Posterior vena cava (tissue), 2 donors: ENCODE measurements around the gene PFKL. TPM values are rescaled to one million over a fixed set of nuclear protein-coding genes. Genes with fewer than 3 reads are reported as not detected.

ENCODE experiments used
- DNase-seq: peaks from one replicate; pipeline ENCODE4 v3.0.0-alpha.2; 2020; ENCODE audit warnings: low spot score
- intact Hi-C, 2 donors: fragments of 100-400 bp; cut with DNase I; formaldehyde crosslinking; loops; one replicate each; pipeline versions ENCODE4 v1.14.1 to v1.14.2; 2022 to 2023
- total RNA-seq, 2 donors: library from RNA; stranded (reverse); fragmentation: NEBNext Ultra II Directional; extraction: Animal tissue kit (Norgen Biotek cat#: 25700); gene quantifications; one replicate each; pipeline ENCODE4 v1.2.1, GENCODE V29; 2021
- donor health status: DM: yes; HTN: yes; CAD: no.
- donor health status: DM: yes; HTN: yes; CAD: no.

Gene PFKL
- total RNA-seq, 2 donors from 2014 or later, result 74.1 to 91.3 TPM

- intact Hi-C loops, result no loop called here
- peak; percentile 66 for DNase-seq
Measured at GRCh38 chr21:44365967-44366585, 66.2 kb downstream of the PFKL start.

GRCh38 chr21:44366586-44367211 is 66.8 kb downstream of the PFKL start:
- intact Hi-C loops, result no loop called here

GRCh38 chr21:44368711-44369446 is 69.0 kb downstream of the PFKL start:
- intact Hi-C loops, result no loop called here
- DNase-seq, result peak; percentile 68

More at GRCh38 chr21:44366586-44367211, 66.8 kb downstream of the PFKL start:
- peak; percentile 56 for DNase-seq

GRCh38 chr21:44370027-44370735 is 70.3 kb downstream of the PFKL start:
- DNase-seq, result peak; percentile 74
- intact Hi-C loops, result no loop called here

GRCh38 chr21:44370786-44371410 is 71.0 kb downstream of the PFKL start:
- intact Hi-C loops, result no loop called here
- peak; percentile 62 for DNase-seq

GRCh38 chr21:44371596-44371995 is 71.7 kb downstream of the PFKL start:
- intact Hi-C loops, result no loop called here
- DNase-seq, result peak; percentile 28

- intact Hi-C loops, result no loop called here
- DNase-seq, result peak; percentile 69
Measured at GRCh38 chr21:44372616-44373015, 72.8 kb downstream of the PFKL start.

- intact Hi-C loops, result no loop called here
- peak; percentile 58 for DNase-seq
Measured at GRCh38 chr21:44374601-44375280, 74.9 kb downstream of the PFKL start.

GRCh38 chr21:44375281-44375651 is 75.4 kb downstream of the PFKL start:
- DNase-seq, result peak; percentile 77
- intact Hi-C loops, result no loop called here

- DNase-seq, result peak; percentile 73
Measured at GRCh38 chr21:44375761-44376241, 75.9 kb downstream of the PFKL start.

GRCh38 chr21:44376606-44377005 is 76.8 kb downstream of the PFKL start:
- peak; percentile 69 for DNase-seq
- intact Hi-C loops, result no loop called here

More at GRCh38 chr21:44375761-44376241, 75.9 kb downstream of the PFKL start:
- intact Hi-C loops, result no loop called here

Other genes starting within 250 kb of the PFKL start
- gene PWP2, start 192.7 kb upstream of the PFKL start, total RNA-seq, result 1 to 10 TPM; 4.5 to 5.4 TPM
- gene GATD3, start 166.4 kb upstream of the PFKL start, total RNA-seq, result 1 to 10 TPM; 6.1 to 8.4 TPM
- gene ICOSLG, start 59.1 kb upstream of the PFKL start, total RNA-seq, result 1 to 10 TPM; 1.5 to 2.8 TPM
- gene DNMT3L, start 38.2 kb upstream of the PFKL start, total RNA-seq, result not detected
- not detected for gene AIRE, start 14.2 kb upstream of the PFKL start, total RNA-seq
- 10 to 100 TPM; 18.1 to 18.8 TPM for gene CFAP410, start 39.3 kb downstream of the PFKL start, total RNA-seq
- gene TRPM2, start 53.6 kb downstream of the PFKL start, total RNA-seq, result 10 to 100 TPM in 1 of 2 donors, 1 to 10 TPM in 1; 7.7 to 11.3 TPM
- gene LRRC3, start 155.5 kb downstream of the PFKL start, total RNA-seq, result 1 to 10 TPM; 1.5 to 1.8 TPM
- not detected for gene KRTAP10-1, start 240.1 kb downstream of the PFKL start, total RNA-seq